Liver (tissue), 9 donors: ENCODE results near the gene TUBB3. TPM values are rescaled to one million over a fixed set of nuclear protein-coding genes. Genes with fewer than 3 reads are reported as not detected.

Source experiments
- DNase-seq: peaks from one replicate; pipeline ENCODE4 v3.0.0-alpha.2; 2017; ENCODE audit warnings: low spot score
- H3K27ac ChIP-seq, 2 donors: one replicate each; pipeline ENCODE4 v1.7.0; 2013; ENCODE audit warnings: inconsistent platforms in 2 of 2, low read length in 2 of 2, control low read depth in 1 of 2, low read depth in 1 of 2, mild to moderate bottlenecking in 1 of 2
- H3K27me3 ChIP-seq, 4 donors: one replicate each; pipeline versions ENCODE4 v1.6.1 to v1.7.0; 2013; ENCODE audit warnings: low read length in 3 of 4, inconsistent platforms in 1 of 4, mild to moderate bottlenecking in 1 of 4, moderate library complexity in 1 of 4; ENCODE audit not compliant: control insufficient read depth in 4 of 4, insufficient read depth in 4 of 4
- H3K36me3 ChIP-seq, 4 donors: one replicate each; pipeline versions ENCODE4 v1.6.1 to v1.7.0; 2013; ENCODE audit warnings: low read length in 3 of 4, mild to moderate bottlenecking in 3 of 4, low read depth in 1 of 4, moderate library complexity in 1 of 4; ENCODE audit not compliant: control insufficient read depth in 4 of 4, insufficient read depth in 3 of 4
- H3K4me1 ChIP-seq, 4 donors: one replicate each; pipeline versions ENCODE4 v1.6.1 to v1.7.0; 2013; ENCODE audit warnings: low read length in 3 of 4, mild to moderate bottlenecking in 3 of 4, moderate library complexity in 1 of 4; ENCODE audit not compliant: control insufficient read depth in 4 of 4, insufficient read depth in 4 of 4
- H3K4me3 ChIP-seq, 3 donors: one replicate each; pipeline versions ENCODE4 v1.6.1 to v1.7.0; 2013; ENCODE audit warnings: low read length in 3 of 3, control low read depth in 1 of 3, low read depth in 1 of 3, mild to moderate bottlenecking in 1 of 3
- H3K9ac ChIP-seq, 2 donors: one replicate each; pipeline ENCODE4 v1.7.0; 2013; ENCODE audit warnings: low read length in 2 of 2, mild to moderate bottlenecking in 2 of 2, moderate library complexity in 2 of 2, control low read depth in 1 of 2, low read depth in 1 of 2
- H3K9me3 ChIP-seq, 4 donors: one replicate each; pipeline versions ENCODE4 v1.6.1 to v1.7.0; 2013; ENCODE audit warnings: low read length in 3 of 4; ENCODE audit not compliant: control insufficient read depth in 4 of 4
- ATF3 ChIP-seq: IDR thresholded peaks from 2 replicates; pipeline ENCODE4 v1.6.1; 2016; ENCODE audit warnings: antibody characterized with exemption
- EGR1 ChIP-seq, 2 donors: IDR thresholded peaks; 2 replicates each; pipeline ENCODE4 v1.6.1; 2016 to 2018; ENCODE audit warnings: antibody characterized with exemption in 2 of 2, low read depth in 2 of 2
- FOXA1 ChIP-seq: IDR thresholded peaks from 2 replicates; pipeline ENCODE4 v1.6.1; 2016; ENCODE audit warnings: antibody characterized with exemption
- GABPA ChIP-seq, 2 donors: IDR thresholded peaks in 1 of 2; conservative IDR thresholded peaks in 1 of 2; 2 replicates each; pipeline ENCODE4 v1.6.1; 2016; ENCODE audit warnings: antibody characterized with exemption in 2 of 2, mild to moderate bottlenecking in 1 of 2, moderate library complexity in 1 of 2
- HNF4G ChIP-seq: IDR thresholded peaks from 2 replicates; pipeline ENCODE4 v1.6.1; 2016; ENCODE audit warnings: antibody characterized with exemption
- RAD21 ChIP-seq, 2 donors: IDR thresholded peaks; 2 replicates each; pipeline ENCODE4 v1.6.1; 2016; ENCODE audit warnings: antibody characterized with exemption in 2 of 2, mild to moderate bottlenecking in 2 of 2
- YY1 ChIP-seq: IDR thresholded peaks from 2 replicates; pipeline ENCODE4 v1.6.1; 2016; ENCODE audit warnings: antibody characterized with exemption, mild to moderate bottlenecking
- WGBS: extraction: QIAGEN DNeasy Blood & Tissue Kit; methylation state at CpG from one replicate; pipeline ENCODE4 v1.1.7; 2013; 5-methylcytosine and 5-hydroxymethylcytosine counted together
- polyA plus RNA-seq, 2 donors: library from polyadenylated mRNA; stranded (reverse) in 1 of 2; unstranded in 1 of 2; fragments of 200-250 nt in 1 of 2; fragments of >200 nt in 1 of 2; fragmentation: Nextera tagmentation in 1 of 2; extraction: Ambion mirVana in 1 of 2; gene quantifications; one replicate each; pipeline versions ENCODE4 v1.2.1 to v1.2.3, GENCODE V29; 2013 to 2015
- total RNA-seq, 2 donors: library from RNA; depleted of rRNA; stranded (reverse); fragments of >200 nt; gene quantifications; one replicate each; pipeline ENCODE4 v1.2.3, GENCODE V29; 2014
- TF ChIP-seq, protein P1 (sequence below): IDR thresholded peaks from 2 replicates; pipeline ENCODE4 v1.6.1; 2016; ENCODE audit warnings: antibody characterized with exemption
- TF ChIP-seq, protein P2 (sequence below): fragments of 150-350 bp; IDR thresholded peaks from 2 replicates; pipeline ENCODE4 v1.5.1; 2017; ENCODE audit warnings: improper control_type of control experiment, low read depth, low read length; ENCODE audit not compliant: missing input control
- donor health status: healthy.
- donor health status: healthy.
- donor health status: healthy.
- donor health status: healthy.
- donor health status: healthy.

The TUBB3 gene
- total and polyA plus RNA-seq, 4 donors: 0.17 to 0.89 (median 0.25) TPM; not detected in 1

DNA sequence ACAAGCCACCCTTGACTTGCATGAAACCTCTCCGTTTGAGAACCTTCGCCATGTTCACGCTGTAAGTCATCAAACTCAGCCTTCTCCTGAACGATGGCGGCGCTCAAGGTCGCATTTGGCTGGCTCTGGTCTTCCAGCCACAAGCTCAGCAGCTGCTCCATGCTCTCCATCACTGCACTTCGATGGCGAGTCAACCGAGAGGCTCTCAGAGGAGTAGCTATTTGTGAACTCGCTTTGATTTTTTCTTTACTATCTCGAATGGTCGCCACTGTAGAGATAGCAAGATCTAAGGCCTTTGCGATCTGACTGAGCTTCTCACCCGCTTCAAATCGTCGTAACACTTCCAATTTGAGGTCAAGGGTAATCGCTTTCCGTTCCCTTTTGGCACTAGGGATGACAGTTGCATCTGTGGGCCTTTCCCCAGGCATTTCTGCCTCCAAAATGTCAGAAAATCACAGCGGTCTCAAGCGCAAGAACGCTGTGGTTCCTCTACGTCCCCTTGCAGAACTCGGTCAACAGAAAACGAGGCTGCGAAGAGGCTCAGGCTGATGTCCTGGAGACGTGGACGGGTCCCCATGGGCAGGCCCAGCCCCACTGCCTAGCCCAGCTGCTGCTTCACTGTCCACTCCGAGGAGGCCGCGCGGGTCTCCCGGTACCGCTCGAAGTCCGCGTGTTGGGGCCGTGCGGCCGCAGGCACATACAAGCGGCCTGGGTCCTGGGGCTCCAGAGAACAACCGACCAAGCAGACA, 48.5 kb downstream of the TUBB3 start:
- Histone ChIP-seq H3K9ac (peak overlapping the region; percentile 57 to 96), H3K27ac (peak overlapping the region; percentile 93 to 97), H3K4me3 (peak overlapping the region; percentile 86 to 92 (median 88)), H3K4me1 (peaks cover 6 to 40% (median 26%) of the 10 kb centered on the region in 4 donors), H3K27me3 (no peaks in the 10 kb centered on the region), H3K36me3 (no peaks in the 10 kb centered on the region), H3K9me3 (no peaks in the 10 kb centered on the region)
- WGBS: 42% methylated on average over 42 of the region's 42 CpGs
- TF ChIP-seq, protein P1, sequence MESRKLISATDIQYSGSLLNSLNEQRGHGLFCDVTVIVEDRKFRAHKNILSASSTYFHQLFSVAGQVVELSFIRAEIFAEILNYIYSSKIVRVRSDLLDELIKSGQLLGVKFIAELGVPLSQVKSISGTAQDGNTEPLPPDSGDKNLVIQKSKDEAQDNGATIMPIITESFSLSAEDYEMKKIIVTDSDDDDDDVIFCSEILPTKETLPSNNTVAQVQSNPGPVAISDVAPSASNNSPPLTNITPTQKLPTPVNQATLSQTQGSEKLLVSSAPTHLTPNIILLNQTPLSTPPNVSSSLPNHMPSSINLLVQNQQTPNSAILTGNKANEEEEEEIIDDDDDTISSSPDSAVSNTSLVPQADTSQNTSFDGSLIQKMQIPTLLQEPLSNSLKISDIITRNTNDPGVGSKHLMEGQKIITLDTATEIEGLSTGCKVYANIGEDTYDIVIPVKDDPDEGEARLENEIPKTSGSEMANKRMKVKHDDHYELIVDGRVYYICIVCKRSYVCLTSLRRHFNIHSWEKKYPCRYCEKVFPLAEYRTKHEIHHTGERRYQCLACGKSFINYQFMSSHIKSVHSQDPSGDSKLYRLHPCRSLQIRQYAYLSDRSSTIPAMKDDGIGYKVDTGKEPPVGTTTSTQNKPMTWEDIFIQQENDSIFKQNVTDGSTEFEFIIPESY: no peak
- TF ChIP-seq RAD21 (IDR thresholded peaks at IDR 0.05) (no peak), FOXA1 (no peak), GABPA (IDR thresholded peaks at IDR 0.05 in 1 of 2, conservative IDR thresholded peaks at IDR 0.05 in 1 of 2) (no peak), HNF4G (no peak), YY1 (no peak)
- TF ChIP-seq, protein P2, sequence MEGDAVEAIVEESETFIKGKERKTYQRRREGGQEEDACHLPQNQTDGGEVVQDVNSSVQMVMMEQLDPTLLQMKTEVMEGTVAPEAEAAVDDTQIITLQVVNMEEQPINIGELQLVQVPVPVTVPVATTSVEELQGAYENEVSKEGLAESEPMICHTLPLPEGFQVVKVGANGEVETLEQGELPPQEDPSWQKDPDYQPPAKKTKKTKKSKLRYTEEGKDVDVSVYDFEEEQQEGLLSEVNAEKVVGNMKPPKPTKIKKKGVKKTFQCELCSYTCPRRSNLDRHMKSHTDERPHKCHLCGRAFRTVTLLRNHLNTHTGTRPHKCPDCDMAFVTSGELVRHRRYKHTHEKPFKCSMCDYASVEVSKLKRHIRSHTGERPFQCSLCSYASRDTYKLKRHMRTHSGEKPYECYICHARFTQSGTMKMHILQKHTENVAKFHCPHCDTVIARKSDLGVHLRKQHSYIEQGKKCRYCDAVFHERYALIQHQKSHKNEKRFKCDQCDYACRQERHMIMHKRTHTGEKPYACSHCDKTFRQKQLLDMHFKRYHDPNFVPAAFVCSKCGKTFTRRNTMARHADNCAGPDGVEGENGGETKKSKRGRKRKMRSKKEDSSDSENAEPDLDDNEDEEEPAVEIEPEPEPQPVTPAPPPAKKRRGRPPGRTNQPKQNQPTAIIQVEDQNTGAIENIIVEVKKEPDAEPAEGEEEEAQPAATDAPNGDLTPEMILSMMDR: no peak
- DNase-seq: no peak

DNA sequence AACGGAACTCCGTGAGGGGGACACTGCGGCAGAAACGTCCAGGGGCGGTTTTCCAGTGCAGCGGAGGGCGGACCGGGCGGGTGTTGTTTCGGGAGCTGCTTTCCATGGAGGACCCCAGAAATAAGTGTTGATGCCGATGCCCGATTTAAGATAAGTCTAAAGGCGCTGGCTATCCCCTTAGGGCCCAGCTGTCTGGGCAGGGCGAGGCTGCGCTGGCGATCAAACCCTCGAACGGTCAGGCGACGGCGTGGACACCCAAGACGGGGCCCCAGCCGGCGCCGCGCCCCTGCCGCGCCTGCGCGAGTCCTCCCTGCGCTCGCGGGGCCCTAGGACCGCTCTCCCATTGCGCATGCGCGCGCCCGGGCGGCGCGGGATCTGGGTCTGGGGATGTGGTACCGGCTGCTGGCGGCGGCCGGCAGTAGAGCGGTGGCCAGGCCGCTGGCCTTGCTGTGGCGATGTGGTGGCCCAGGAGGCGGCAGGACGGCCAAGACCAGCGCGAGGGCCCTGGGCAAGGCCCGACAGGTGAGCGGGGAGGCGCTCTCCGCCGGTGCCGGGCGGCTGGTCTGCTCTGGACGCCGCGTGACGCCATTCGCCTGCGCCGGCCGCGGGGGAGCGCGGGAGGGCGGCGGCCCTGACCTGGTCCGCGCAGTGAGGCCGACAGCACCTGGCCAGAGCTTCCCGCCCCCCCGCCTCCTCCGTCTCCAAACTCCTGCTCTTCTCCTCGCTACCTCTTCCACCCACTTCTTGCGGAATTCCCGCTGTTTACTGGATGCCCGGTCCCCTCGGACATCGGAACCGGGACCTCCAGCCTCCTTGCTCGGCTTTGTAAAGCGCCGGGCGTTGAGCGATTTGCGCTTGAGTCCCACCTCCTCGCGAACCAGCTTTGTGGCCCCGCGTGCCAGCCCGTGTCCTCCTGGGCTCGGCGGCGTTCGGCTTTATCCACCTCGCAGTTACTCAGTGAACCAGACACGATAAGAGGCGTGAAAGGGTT, 49.4 kb downstream of the TUBB3 start:
- peak; percentile 93 for DNase-seq
- no peaks in the 10 kb centered on the region for H3K9me3 ChIP-seq
- no peaks in the 10 kb centered on the region for H3K36me3 ChIP-seq
- peak overlapping the region; percentile 86 to 92 (median 88) for H3K4me3 ChIP-seq
- peak overlapping the region; percentile 60 to 96 for H3K9ac ChIP-seq
- H3K27me3 ChIP-seq: no peaks in the 10 kb centered on the region
- peak overlapping the region; percentile 93 to 97 for H3K27ac ChIP-seq
- H3K4me1 ChIP-seq: peaks cover 6 to 40% (median 26%) of the 10 kb centered on the region in 4 donors
- TF ChIP-seq GABPA (IDR thresholded peaks at IDR 0.05 in 1 of 2, conservative IDR thresholded peaks at IDR 0.05 in 1 of 2) (no peak), EGR1 (IDR thresholded peaks at IDR 0.05; ENCODE audit: low read depth in 2 of 2) (peak in 1 of 2 donors; percentile 20)
- under 1% methylated on average over 104 of the region's 104 CpGs for WGBS

- DNase-seq: no peak
- Histone ChIP-seq H3K4me1 (peaks cover 6 to 40% (median 26%) of the 10 kb centered on the region in 4 donors), H3K36me3 (peaks cover 0 to 5% (median 2%) of the 10 kb centered on the region in 4 donors), H3K27me3 (no peaks in the 10 kb centered on the region), H3K9me3 (no peaks in the 10 kb centered on the region), H3K9ac (peak overlapping the region; percentile 60 to 96), H3K4me3 (peak overlapping the region; percentile 86 to 92 (median 88)), H3K27ac (peak overlapping the region; percentile 93 to 97)
- WGBS: 8% methylated on average over 14 of the region's 14 CpGs
- TF ChIP-seq ATF3 (no peak), HNF4G (no peak)
These were observed 50.1 kb downstream of the TUBB3 start for GRCh38 chr16:89973235-89973634.
